H9 (cell line): ENCODE results near the gene CYTH4. TPM values are rescaled to one million over a fixed set of nuclear protein-coding genes. Genes with fewer than 3 reads are reported as not detected.

Source experiments
- DNase-seq: peaks from one replicate; pipeline ENCODE4 v3.0.0-alpha.2; 2017
- H2AFZ ChIP-seq: one replicate; pipeline ENCODE4 v1.6.1; 2013; ENCODE audit warnings: mild to moderate bottlenecking, low read length, control low read depth, moderate library complexity
- H2AK5ac ChIP-seq: 2 replicates; pipeline ENCODE4 v1.6.1; 2013; ENCODE audit warnings: low read length, control low read depth, mixed read lengths; ENCODE audit not compliant: insufficient read length
- H2BK120ac ChIP-seq: one replicate; pipeline ENCODE4 v1.6.1; 2013; ENCODE audit warnings: low read depth, mild to moderate bottlenecking, low read length, control low read depth, inconsistent platforms; ENCODE audit not compliant: poor library complexity, severe bottlenecking
- H2BK12ac ChIP-seq: 2 replicates; pipeline ENCODE4 v1.6.1; 2013; ENCODE audit warnings: low read length, control low read depth, mixed read lengths, low read depth; ENCODE audit not compliant: insufficient read length
- H2BK15ac ChIP-seq: 2 replicates; pipeline ENCODE4 v1.6.1; 2013; ENCODE audit warnings: low read depth, low read length, control low read depth
- H2BK20ac ChIP-seq: one replicate; pipeline ENCODE4 v1.6.1; 2013; ENCODE audit warnings: low read depth, mild to moderate bottlenecking, low read length, control low read depth, inconsistent platforms; ENCODE audit not compliant: poor library complexity, severe bottlenecking
- H2BK5ac ChIP-seq: 2 replicates; pipeline ENCODE4 v1.6.1; 2013; ENCODE audit warnings: low read length, control low read depth, mixed read lengths; ENCODE audit not compliant: insufficient read length
- H3K14ac ChIP-seq: 2 replicates; pipeline ENCODE4 v1.6.1; 2013; ENCODE audit warnings: low read length, control low read depth; ENCODE audit not compliant: insufficient read depth
- H3K18ac ChIP-seq: 2 replicates; pipeline ENCODE4 v1.6.1; 2013; ENCODE audit warnings: low read depth, mild to moderate bottlenecking, mixed read lengths, low read length, control low read depth; ENCODE audit not compliant: insufficient read length
- H3K23ac ChIP-seq: 2 replicates; pipeline ENCODE4 v1.6.1; 2013; ENCODE audit warnings: low read length, control low read depth, mixed read lengths, low read depth; ENCODE audit not compliant: insufficient read length
- H3K23me2 ChIP-seq: 2 replicates; pipeline ENCODE4 v1.6.1; 2013; ENCODE audit warnings: low read depth, mild to moderate bottlenecking, mixed read lengths, low read length, control low read depth; ENCODE audit not compliant: insufficient read length, poor library complexity, severe bottlenecking
- H3K27ac ChIP-seq: 2 replicates; pipeline ENCODE4 v1.5.1; 2013; ENCODE audit warnings: low read length, control low read depth, mixed read lengths, low read depth; ENCODE audit not compliant: insufficient read length
- H3K27me3 ChIP-seq: 2 replicates; pipeline ENCODE4 v1.6.1; 2013; ENCODE audit warnings: low read length, control low read depth, inconsistent platforms; ENCODE audit not compliant: insufficient read depth
- H3K4ac ChIP-seq: 2 replicates; pipeline ENCODE4 v1.6.1; 2013; ENCODE audit warnings: low read depth, mild to moderate bottlenecking, control low read depth, inconsistent platforms, low read length, moderate library complexity
- H3K4me1 ChIP-seq: 2 replicates; pipeline ENCODE4 v1.6.1; 2013; ENCODE audit warnings: low read length, control low read depth, inconsistent platforms; ENCODE audit not compliant: insufficient read depth
- H3K4me2 ChIP-seq: 2 replicates; pipeline ENCODE4 v1.6.1; 2013; ENCODE audit warnings: low read length, control low read depth, mixed read lengths; ENCODE audit not compliant: insufficient read length, insufficient read depth
- H3K56ac ChIP-seq: 2 replicates; pipeline ENCODE4 v1.6.1; 2013; ENCODE audit warnings: low read depth, mild to moderate bottlenecking, mixed read lengths, low read length, control low read depth; ENCODE audit not compliant: insufficient read length
- H3K79me1 ChIP-seq: 2 replicates; pipeline ENCODE4 v1.6.1; 2013; ENCODE audit warnings: low read depth, mild to moderate bottlenecking, moderate library complexity, low read length, control low read depth, inconsistent platforms; ENCODE audit not compliant: insufficient read depth, poor library complexity, severe bottlenecking
- H3K79me2 ChIP-seq: 2 replicates; pipeline ENCODE4 v1.6.1; 2013; ENCODE audit warnings: low read length, control low read depth, inconsistent platforms; ENCODE audit not compliant: insufficient read depth
- H3K9ac ChIP-seq: 2 replicates; pipeline ENCODE4 v1.6.1; 2013; ENCODE audit warnings: low read length, control low read depth, mixed read lengths; ENCODE audit not compliant: insufficient read length; ENCODE audit errors: extremely low read depth
- H3K9me3 ChIP-seq: one replicate; pipeline ENCODE4 v1.6.1; 2013; ENCODE audit warnings: low read depth, low read length, inconsistent platforms; ENCODE audit not compliant: control insufficient read depth
- H3T11ph ChIP-seq: one replicate; pipeline ENCODE4 v1.6.1; 2013; ENCODE audit warnings: mild to moderate bottlenecking, low read length, control low read depth, inconsistent platforms
- H4K20me1 ChIP-seq: one replicate; pipeline ENCODE4 v1.6.1; 2013; ENCODE audit not compliant: control insufficient read depth, insufficient read length, insufficient read depth
- H4K5ac ChIP-seq: 2 replicates; pipeline ENCODE4 v1.6.1; 2013; ENCODE audit warnings: low read depth, mild to moderate bottlenecking, mixed read lengths, low read length, control low read depth; ENCODE audit not compliant: insufficient read length
- H4K8ac ChIP-seq: replicated peaks from 2 replicates; pipeline ENCODE4 v1.6.1; 2013; ENCODE audit warnings: low read length, control low read depth, mixed read lengths, low read depth; ENCODE audit not compliant: insufficient read length
- H4K91ac ChIP-seq: 2 replicates; pipeline ENCODE4 v1.6.1; 2013; ENCODE audit warnings: low read depth, mild to moderate bottlenecking, moderate library complexity, mixed read lengths, low read length, control low read depth; ENCODE audit not compliant: insufficient read length
- H3K27ac Mint-ChIP-seq, 3 experiments: 2 replicates in 2 of 3; 3 replicates in 1 of 3; pipeline ENCODE4 v1.8.0; 2020 to 2021; ENCODE audit warnings: mixed read lengths in 3 of 3, mild to moderate bottlenecking in 1 of 3, moderate library complexity in 1 of 3
- H3K27me3 Mint-ChIP-seq: 2 replicates; pipeline ENCODE4 v1.8.0; 2021; ENCODE audit warnings: low read depth, mild to moderate bottlenecking, moderate library complexity, mixed read lengths
- H3K36me3 Mint-ChIP-seq, 3 experiments: 2 replicates in 2 of 3; 3 replicates in 1 of 3; pipeline ENCODE4 v1.8.0; 2020 to 2021; ENCODE audit warnings: low read depth in 3 of 3, mixed read lengths in 3 of 3; ENCODE audit not compliant: insufficient read depth in 1 of 3
- H3K4me1 Mint-ChIP-seq, 2 experiments: 2 replicates each; pipeline ENCODE4 v1.8.0; 2020; ENCODE audit warnings: mixed read lengths in 2 of 2
- H3K4me3 Mint-ChIP-seq, 2 experiments: 2 replicates in 1 of 2; 3 replicates in 1 of 2; pipeline ENCODE4 v1.8.0; 2020 to 2021; ENCODE audit warnings: mild to moderate bottlenecking in 2 of 2, mixed read lengths in 2 of 2, moderate library complexity in 1 of 2
- H3K9me3 Mint-ChIP-seq, 2 experiments: 2 replicates in 1 of 2; 3 replicates in 1 of 2; pipeline ENCODE4 v1.8.0; 2020; ENCODE audit warnings: mild to moderate bottlenecking in 2 of 2, mixed read lengths in 2 of 2, moderate library complexity in 1 of 2
- CTCF ChIP-seq: fragments of 200-600 bp; sonication (generic); conservative IDR thresholded peaks from 3 replicates; pipeline ENCODE4 v1.8.0; 2021; ENCODE audit warnings: antibody characterized with exemption, mild to moderate bottlenecking
- WGBS: extraction: QIAGEN DNeasy Blood & Tissue Kit; methylation state at CpG from one replicate; pipeline ENCODE4 v1.1.7; 2013; ENCODE audit warnings: missing lambda C conversion rate, low lambda C conversion rate, mixed read lengths; ENCODE audit not compliant: insufficient read length; ENCODE audit errors: extremely low coverage; 5-methylcytosine and 5-hydroxymethylcytosine counted together
- total RNA-seq: library from RNA; stranded (reverse); gene quantifications from 2 replicates; pipeline ENCODE4 v1.2.1, GENCODE V29; 2021

Gene CYTH4
- total RNA-seq, 1 experiment from 2014 or later: not detected

DNA sequence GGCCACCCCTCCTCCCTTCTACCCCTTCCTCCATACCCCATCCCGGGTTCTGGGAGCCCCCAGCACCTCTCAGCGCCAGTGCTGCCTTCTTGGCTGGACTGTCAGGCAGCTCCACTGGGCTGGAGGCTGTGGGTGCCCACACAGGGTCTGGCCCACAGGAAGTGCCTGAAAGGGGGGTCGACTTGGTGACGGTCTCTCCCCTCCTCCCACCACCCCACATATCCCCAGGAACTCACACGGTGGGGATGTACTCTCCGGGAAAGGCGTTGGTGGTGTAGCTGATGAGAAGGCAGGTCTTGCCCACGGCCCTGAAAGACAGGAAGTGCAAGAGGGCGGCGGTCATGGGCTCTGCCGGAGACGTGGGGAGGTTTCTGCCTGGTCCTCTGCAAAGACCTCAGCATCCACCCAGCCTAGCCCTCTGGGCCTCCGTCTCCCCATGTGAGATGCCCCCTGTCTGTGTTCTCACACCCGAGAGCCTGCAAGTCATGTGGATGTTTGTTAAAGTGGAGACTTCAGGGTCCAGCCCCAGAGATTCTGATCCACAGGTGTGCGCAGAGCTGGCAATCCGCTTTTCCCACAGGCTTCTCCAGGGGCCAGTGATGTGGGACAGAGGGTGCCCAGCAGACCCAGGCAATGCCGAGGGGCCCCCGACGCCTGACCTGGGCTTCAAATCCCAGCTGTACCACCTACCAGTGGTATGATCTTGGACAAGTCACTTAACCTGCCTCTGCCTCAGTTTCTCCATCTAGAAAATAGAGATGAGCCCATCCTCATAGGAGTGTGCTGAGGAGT, 40.8 kb upstream of the CYTH4 start:
- Histone ChIP-seq H4K8ac (no peak overlapping the region), H3K27me3 (no peaks in the 10 kb centered on the region), H3K9ac (no peak overlapping the region), H3K56ac (no peak overlapping the region), H3K23ac (no peak overlapping the region), H2BK20ac (no peak overlapping the region), H4K5ac (no peak overlapping the region), H3K4ac (no peak overlapping the region), H3K4me2 (no peak overlapping the region), H3K14ac (no peak overlapping the region; the same call in 1 of the 2 replicates), H3K79me1 (no peaks in the 10 kb centered on the region), H4K20me1 (no peaks in the 10 kb centered on the region), H2BK120ac (no peak overlapping the region), H2AFZ (no peak overlapping the region), H2BK5ac (no peak overlapping the region), H2AK5ac (no peak overlapping the region), H2BK12ac (no peak overlapping the region), H3K27ac (no peak overlapping the region), H4K91ac (no peak overlapping the region), H3K18ac (no peak overlapping the region), H2BK15ac (no peak overlapping the region), H3K9me3 (no peaks in the 10 kb centered on the region), H3K23me2 (no peaks in the 10 kb centered on the region), H3K79me2 (no peaks in the 10 kb centered on the region), H3T11ph (no peak overlapping the region), H3K4me1 (no peaks in the 10 kb centered on the region)
- DNase-seq: no peak
- H3K4me1 Mint-ChIP-seq: peaks cover 12 to 41% of the 10 kb centered on the region in 2 experiments
- H3K27me3 Mint-ChIP-seq: peaks cover 14% of the 10 kb centered on the region
- peak overlapping the region in 2 of 3 experiments; percentile 47 to 55; a peak in 2 of 7 replicates for H3K27ac Mint-ChIP-seq
- WGBS: no CpG with 5 or more reads among the region's 19 CpGs
- TF ChIP-seq CTCF: no peak
- H3K4me3 Mint-ChIP-seq: no peak overlapping the region
- H3K9me3 Mint-ChIP-seq: no peaks in the 10 kb centered on the region; a peak in 1 of 5 replicates
- no peaks in the 10 kb centered on the region for H3K36me3 Mint-ChIP-seq
